Spleen (tissue), 7 donors: ENCODE data around the gene NR1D2.

Experiments used
- POLR2A ChIP-seq, 3 donors: fragments of 450-650 bp; IDR thresholded peaks; one replicate each; pipeline ENCODE4 v1.5.1; 2017; ENCODE audit warnings: antibody characterized with exemption in 3 of 3, mild to moderate bottlenecking in 1 of 3
- TF ChIP-seq, protein P1 (sequence below), 11 experiments: fragments of 200-600 bp in 7 of 11; fragments of 450-650 bp in 4 of 11; sonication (generic) in 4 of 11; IDR thresholded peaks in 8 of 11; conservative IDR thresholded peaks in 3 of 11; 1 replicate in 7 of 11; 2 replicates in 4 of 11; pipeline versions ENCODE4 v1.4.0 to v1.8.0; 2016 to 2021; ENCODE audit warnings: antibody characterized with exemption in 11 of 11, inconsistent platforms in 4 of 11, mild to moderate bottlenecking in 1 of 11
- donor health status: DM: no; HTN: no; CAD: no; lungs with moderate emphysema.
- donor health status: DM: no; HTN: no; CAD: no.
- donor health status: DM: no; HTN: no; CAD: no.

- TF ChIP-seq POLR2A (IDR thresholded peaks at IDR 0.05), result no peak
- TF ChIP-seq, protein P1, sequence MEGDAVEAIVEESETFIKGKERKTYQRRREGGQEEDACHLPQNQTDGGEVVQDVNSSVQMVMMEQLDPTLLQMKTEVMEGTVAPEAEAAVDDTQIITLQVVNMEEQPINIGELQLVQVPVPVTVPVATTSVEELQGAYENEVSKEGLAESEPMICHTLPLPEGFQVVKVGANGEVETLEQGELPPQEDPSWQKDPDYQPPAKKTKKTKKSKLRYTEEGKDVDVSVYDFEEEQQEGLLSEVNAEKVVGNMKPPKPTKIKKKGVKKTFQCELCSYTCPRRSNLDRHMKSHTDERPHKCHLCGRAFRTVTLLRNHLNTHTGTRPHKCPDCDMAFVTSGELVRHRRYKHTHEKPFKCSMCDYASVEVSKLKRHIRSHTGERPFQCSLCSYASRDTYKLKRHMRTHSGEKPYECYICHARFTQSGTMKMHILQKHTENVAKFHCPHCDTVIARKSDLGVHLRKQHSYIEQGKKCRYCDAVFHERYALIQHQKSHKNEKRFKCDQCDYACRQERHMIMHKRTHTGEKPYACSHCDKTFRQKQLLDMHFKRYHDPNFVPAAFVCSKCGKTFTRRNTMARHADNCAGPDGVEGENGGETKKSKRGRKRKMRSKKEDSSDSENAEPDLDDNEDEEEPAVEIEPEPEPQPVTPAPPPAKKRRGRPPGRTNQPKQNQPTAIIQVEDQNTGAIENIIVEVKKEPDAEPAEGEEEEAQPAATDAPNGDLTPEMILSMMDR (IDR thresholded peaks at IDR 0.05 in 8 of 11, conservative IDR thresholded peaks at IDR 0.05 in 3 of 11), result no peak
These were observed 72.2 kb downstream of the NR1D2 start for GRCh38 chr3:24017305-24017704.
